RPMI8226 (cell line): ENCODE data around the gene CELA1.
"Not testable (repeated sequence)": the region's sequence is repeated elsewhere in the genome, so short reads cannot be mapped to it uniquely, and the experiment has no call there.

ENCODE experiments used
- DNase-seq: peaks from one replicate; pipeline ENCODE4 v3.0.0-alpha.2; 2015

CELA1 gene

GRCh38 chr12:51341251-51342007, 5.0 kb downstream of the CELA1 start:
- peak; percentile 79 for DNase-seq

GRCh38 chr12:51339750-51340149, 6.7 kb downstream of the CELA1 start:
- no peak for DNase-seq

- DNase-seq: not testable (repeated sequence)
These were observed 9.1 kb downstream of the CELA1 start for GRCh38 chr12:51337336-51337735.

GRCh38 chr12:51335931-51336330, 10.5 kb downstream of the CELA1 start:
- no peak for DNase-seq

- DNase-seq: no peak
These were observed 11.7 kb downstream of the CELA1 start for GRCh38 chr12:51334764-51335163.

- DNase-seq: no peak
These were observed 12.9 kb downstream of the CELA1 start for GRCh38 chr12:51333536-51333935.

- DNase-seq: no peak
These were observed 16.3 kb downstream of the CELA1 start for GRCh38 chr12:51330186-51330585.

- no peak for DNase-seq
These were observed 16.7 kb downstream of the CELA1 start for GRCh38 chr12:51329742-51330141.

- DNase-seq: no peak
These were observed 17.9 kb downstream of the CELA1 start for GRCh38 chr12:51328587-51328986.

GRCh38 chr12:51326698-51327439, 19.6 kb downstream of the CELA1 start:
- peak; percentile 92 for DNase-seq

- DNase-seq: no peak
These were observed 21.5 kb downstream of the CELA1 start for GRCh38 chr12:51324953-51325352.

GRCh38 chr12:51323966-51324895, 22.2 kb downstream of the CELA1 start, which contains the start of gene BIN2:
TSS of gene BIN2 (minus strand) at chr12:51324174. CDS start at chr12:51324102, 72 bp downstream.
- DNase-seq: peak; percentile 87

- peak; percentile 87 for DNase-seq
These were observed 23.0 kb downstream of the CELA1 start for GRCh38 chr12:51323317-51323960.

- DNase-seq: no peak
These were observed 24.0 kb downstream of the CELA1 start for GRCh38 chr12:51322452-51322851.

GRCh38 chr12:51321882-51322281, 24.6 kb downstream of the CELA1 start:
- DNase-seq: no peak

- peak; percentile 37 for DNase-seq
These were observed 25.7 kb downstream of the CELA1 start for GRCh38 chr12:51320695-51321320.

- DNase-seq: no peak
These were observed 26.2 kb downstream of the CELA1 start for GRCh38 chr12:51320311-51320694.

GRCh38 chr12:51318846-51319599, 27.5 kb downstream of the CELA1 start:
- peak; percentile 39 for DNase-seq

- not testable (repeated sequence) for DNase-seq
These were observed 28.2 kb downstream of the CELA1 start for GRCh38 chr12:51318057-51318806.

- no peak for DNase-seq
These were observed 35.1 kb downstream of the CELA1 start for GRCh38 chr12:51311389-51311788.
